PC-3 (cell line): Measurements from ENCODE around the gene TMPO. TPM values are rescaled to one million over a fixed set of nuclear protein-coding genes. Genes with fewer than 3 reads are reported as not detected.

Source experiments
- ATAC-seq: fragments of 200-7000 bp; cut with Tn5 transposase; 2 replicates; pipeline ENCODE4 v1.9.1; 2020; ENCODE audit warnings: mild to moderate bottlenecking, moderate library complexity
- BruUV-seq: library from RNA; stranded (reverse); fragments of 400-500 nt; replicated peaks from 2 replicates; lab custom pipeline; 2021; lab: Mats Ljungman, UMichigan
- CTCF ChIA-PET: fragments of 300-600 bp; sonication (Branson Sonifier 250); formaldehyde crosslinking; loops from one replicate; lab custom pipeline; 2022; ENCODE audit warnings: antibody characterized with exemption; lab: Charles Lee
- POLR2A ChIA-PET: fragments of 300-600 bp; sonication (Branson Sonifier 250); formaldehyde crosslinking; loops from one replicate; lab custom pipeline; 2022; ENCODE audit warnings: antibody characterized with exemption; ENCODE audit not compliant: unreplicated experiment; lab: Charles Lee
- DNase-seq: peaks from one replicate; pipeline ENCODE4 v3.0.0-alpha.2; 2015
- H2AFZ ChIP-seq: fragments of 300-600 bp; sonication (generic); 2 replicates; pipeline ENCODE4 v1.6.0; 2016; ENCODE audit warnings: antibody characterized with exemption, low read length
- H3F3A ChIP-seq: fragments of 300-600 bp; sonication (generic); one replicate; pipeline ENCODE4 v1.6.0; 2017; ENCODE audit warnings: antibody characterized with exemption, low read length, control low read depth, mild to moderate bottlenecking; ENCODE audit not compliant: unreplicated experiment
- H3K27ac ChIP-seq: fragments of 300-600 bp; sonication (generic); 2 replicates; pipeline ENCODE4 v1.5.1; 2016; ENCODE audit warnings: mild to moderate bottlenecking, low read length
- H3K27me3 ChIP-seq: fragments of 300-600 bp; sonication (generic); 2 replicates; pipeline ENCODE4 v1.6.1; 2016; ENCODE audit warnings: low read length, mixed read lengths
- H3K36me3 ChIP-seq: fragments of 300-600 bp; sonication (generic); 2 replicates; pipeline ENCODE4 v1.6.1; 2016; ENCODE audit warnings: low read depth, mixed run types, low read length, mixed read lengths
- H3K4me1 ChIP-seq: fragments of 300-600 bp; sonication (generic); 2 replicates; pipeline ENCODE4 v1.5.1; 2016; ENCODE audit warnings: low read length; ENCODE audit not compliant: insufficient read depth
- H3K4me2 ChIP-seq: fragments of 300-600 bp; sonication (generic); 2 replicates; pipeline ENCODE4 v1.6.0; 2016; ENCODE audit warnings: low read length
- H3K4me3 ChIP-seq: fragments of 300-600 bp; sonication (generic); 2 replicates; pipeline ENCODE4 v1.5.1; 2016; ENCODE audit warnings: mild to moderate bottlenecking, low read length, mixed read lengths
- H3K79me2 ChIP-seq: fragments of 300-600 bp; sonication (generic); 2 replicates; pipeline ENCODE4 v1.6.1; 2017; ENCODE audit warnings: low read length, mixed read lengths
- H3K9ac ChIP-seq: fragments of 300-600 bp; sonication (generic); 2 replicates; pipeline ENCODE4 v1.6.0; 2016; ENCODE audit warnings: mild to moderate bottlenecking, low read length
- H3K9me2 ChIP-seq: fragments of 300-600 bp; sonication (generic); replicated peaks from 2 replicates; pipeline ENCODE4 v1.6.1; 2016; ENCODE audit warnings: mixed run types, low read length, mixed read lengths
- H3K9me3 ChIP-seq: fragments of 300-600 bp; sonication (generic); 2 replicates; pipeline ENCODE4 v1.6.1; 2016; ENCODE audit warnings: low read length, mixed read lengths
- H4K20me1 ChIP-seq: fragments of 300-600 bp; sonication (generic); 2 replicates; pipeline ENCODE4 v1.6.1; 2016; ENCODE audit warnings: low read length, mixed read lengths
- EZH2 ChIP-seq: fragments of 300-600 bp; sonication (generic); IDR thresholded peaks from one replicate; pipeline ENCODE4 v1.6.1; 2017; ENCODE audit warnings: antibody characterized with exemption, mild to moderate bottlenecking, low read length; ENCODE audit not compliant: unreplicated experiment
- EZH2phosphoT487 ChIP-seq: fragments of 300-600 bp; sonication (generic); IDR thresholded peaks from 2 replicates; pipeline ENCODE4 v1.6.1; 2018; ENCODE audit warnings: mild to moderate bottlenecking, antibody characterized with exemption, low read length, borderline replicate concordance
- intact Hi-C: fragments of 100-400 bp; cut with micrococcal nuclease; formaldehyde crosslinking; loops from 2 replicates; pipeline ENCODE4 v1.9.0; 2023
- total RNA-seq: library from RNA; depleted of rRNA; stranded (reverse); fragments of >200 nt; gene quantifications from 2 replicates; pipeline ENCODE4 v1.2.3, GENCODE V29; 2014
- TF ChIP-seq, protein P1 (sequence below): fragments of 300-600 bp; sonication (generic); conservative IDR thresholded peaks from 2 replicates; pipeline ENCODE4 v1.5.1; 2017; ENCODE audit warnings: antibody characterized with exemption, low read depth, mild to moderate bottlenecking, low read length

Gene TMPO
- total RNA-seq, 1 experiment from 2014 or later = 160 TPM

- H3F3A ChIP-seq = no peaks in the 10 kb centered on the region
- H3K36me3 ChIP-seq = peaks cover 52% of the 10 kb centered on the region
- no peak for DNase-seq
- BruUV-seq = no TSS peak
- H3K9me2 ChIP-seq = no peaks in the 10 kb centered on the region
- peaks cover 11% of the 10 kb centered on the region for H3K79me2 ChIP-seq
- intact Hi-C loops = no loop called here
- H3K4me2 ChIP-seq = no peak overlapping the region
- H3K27ac ChIP-seq = no peak overlapping the region
- H4K20me1 ChIP-seq = no peaks in the 10 kb centered on the region
- H3K9ac ChIP-seq = no peak overlapping the region
- H3K9me3 ChIP-seq = no peaks in the 10 kb centered on the region
- no peaks in the 10 kb centered on the region for H3K27me3 ChIP-seq
- H3K4me3 ChIP-seq = no peak overlapping the region
- ATAC-seq = no peak
- H2AFZ ChIP-seq = no peak overlapping the region
- POLR2A ChIA-PET = no interaction called here
- no peaks in the 10 kb centered on the region for H3K4me1 ChIP-seq
- TF ChIP-seq, protein P1, sequence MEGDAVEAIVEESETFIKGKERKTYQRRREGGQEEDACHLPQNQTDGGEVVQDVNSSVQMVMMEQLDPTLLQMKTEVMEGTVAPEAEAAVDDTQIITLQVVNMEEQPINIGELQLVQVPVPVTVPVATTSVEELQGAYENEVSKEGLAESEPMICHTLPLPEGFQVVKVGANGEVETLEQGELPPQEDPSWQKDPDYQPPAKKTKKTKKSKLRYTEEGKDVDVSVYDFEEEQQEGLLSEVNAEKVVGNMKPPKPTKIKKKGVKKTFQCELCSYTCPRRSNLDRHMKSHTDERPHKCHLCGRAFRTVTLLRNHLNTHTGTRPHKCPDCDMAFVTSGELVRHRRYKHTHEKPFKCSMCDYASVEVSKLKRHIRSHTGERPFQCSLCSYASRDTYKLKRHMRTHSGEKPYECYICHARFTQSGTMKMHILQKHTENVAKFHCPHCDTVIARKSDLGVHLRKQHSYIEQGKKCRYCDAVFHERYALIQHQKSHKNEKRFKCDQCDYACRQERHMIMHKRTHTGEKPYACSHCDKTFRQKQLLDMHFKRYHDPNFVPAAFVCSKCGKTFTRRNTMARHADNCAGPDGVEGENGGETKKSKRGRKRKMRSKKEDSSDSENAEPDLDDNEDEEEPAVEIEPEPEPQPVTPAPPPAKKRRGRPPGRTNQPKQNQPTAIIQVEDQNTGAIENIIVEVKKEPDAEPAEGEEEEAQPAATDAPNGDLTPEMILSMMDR = no peak
- CTCF ChIA-PET = no interaction called here
These were observed 28.3 kb downstream of the TMPO start for GRCh38 chr12:98543701-98544100.

- Histone ChIP-seq H3K27ac (no peak overlapping the region), H3K9ac (no peak overlapping the region), H3K4me3 (no peak overlapping the region), H2AFZ (no peak overlapping the region), H3K79me2 (peaks cover 11% of the 10 kb centered on the region), H3K9me2 (no peaks in the 10 kb centered on the region), H3F3A (no peaks in the 10 kb centered on the region), H3K4me2 (no peak overlapping the region), H4K20me1 (no peaks in the 10 kb centered on the region), H3K4me1 (no peaks in the 10 kb centered on the region), H3K9me3 (no peaks in the 10 kb centered on the region), H3K36me3 (peaks cover 59% of the 10 kb centered on the region), H3K27me3 (no peaks in the 10 kb centered on the region)
- no peak for TF ChIP-seq EZH2phosphoT487
- TF ChIP-seq, protein P1 = no peak
- ChIA-PET POLR2A (no interaction called here), CTCF (no interaction called here)
- ATAC-seq (no peak), DNase-seq (no peak)
- BruUV-seq = no TSS peak
- intact Hi-C loops = no loop called here
These were observed 29.4 kb downstream of the TMPO start for GRCh38 chr12:98544751-98545150.

- H3K27ac ChIP-seq = no peak overlapping the region
- no peak overlapping the region for H3K9ac ChIP-seq
- H3K79me2 ChIP-seq = no peaks in the 10 kb centered on the region
- H3K9me3 ChIP-seq = no peaks in the 10 kb centered on the region
- H3K9me2 ChIP-seq = no peaks in the 10 kb centered on the region
- H3K27me3 ChIP-seq = no peaks in the 10 kb centered on the region
- ATAC-seq (no peak), DNase-seq (no peak)
- no peaks in the 10 kb centered on the region for H3K4me1 ChIP-seq
- CTCF ChIA-PET = no interaction called here
- no peaks in the 10 kb centered on the region for H3F3A ChIP-seq
- BruUV-seq = no TSS peak
- intact Hi-C loops = no loop called here
- H4K20me1 ChIP-seq = no peaks in the 10 kb centered on the region
- no peak overlapping the region for H3K4me2 ChIP-seq
- POLR2A ChIA-PET = interaction anchor here (0.5 kb wide), 1 partner anchor 92 kb away, joined by 6 read pairs; no protein-coding TSS in a partner anchor
- TF ChIP-seq EZH2 = no peak
- TF ChIP-seq, protein P1 = no peak
- no peak for TF ChIP-seq EZH2phosphoT487
- no peak overlapping the region for H2AFZ ChIP-seq
- no peak overlapping the region for H3K4me3 ChIP-seq
- peaks cover 57% of the 10 kb centered on the region for H3K36me3 ChIP-seq
These were observed 34.2 kb downstream of the TMPO start for GRCh38 chr12:98549371-98550110.
